Measurements from ENCODE around the gene SETMAR. TPM values are rescaled to one million over a fixed set of nuclear protein-coding genes. Genes with fewer than 3 reads are reported as not detected.

The SETMAR gene
- total and polyA plus RNA-seq, 2 of the 13 experiments (the other 11 are each of a cell fraction or from before 2014, with no cell fraction given), result 7.0 to 16.7 TPM

GRCh38 chr3:4303187-4304123 lies at the start of gene SETMAR (continued):
- TF ChIP-seq ZNF891 (CRISPR knock-in tag; IDR thresholded peaks at IDR 0.05) (peak; percentile 86), ZNF549 (CRISPR knock-in tag; IDR thresholded peaks at IDR 0.05) (no peak), ZNF558 (CRISPR knock-in tag; IDR thresholded peaks at IDR 0.05; ENCODE audit: borderline replicate concordance) (0 out of 2 replicates have a peak, but pooled peaks have one; percentile 9), CREB3 (CRISPR knock-in tag; IDR thresholded peaks at IDR 0.05) (peak; percentile 65; the same call in 1 of the 2 replicates), ZNF24 (IDR thresholded peaks at IDR 0.05) (no peak), POLR2AphosphoS5 (IDR thresholded peaks at IDR 0.05; ENCODE audit: low read depth, low read length) (peak; percentile 76), ZNF749 (CRISPR knock-in tag; IDR thresholded peaks at IDR 0.05; ENCODE audit: borderline replicate concordance) (peak; percentile 41; the same call in 1 of the 2 replicates), IRF2 (CRISPR knock-in tag; IDR thresholded peaks at IDR 0.05) (peak; percentile 80), HMGXB4 (CRISPR knock-in tag; IDR thresholded peaks at IDR 0.05; ENCODE audit: borderline replicate concordance in 1 of 2, low read depth in 1 of 2) (peak; percentile 10 to 54; a peak in 1 of 4 replicates), ZNF605 (CRISPR knock-in tag; IDR thresholded peaks at IDR 0.05) (peak; percentile 65; the same call in 1 of the 2 replicates), ZNF329 (CRISPR knock-in tag; IDR thresholded peaks at IDR 0.05; ENCODE audit: low read depth) (peak; percentile 74), ZNF777 (CRISPR knock-in tag; IDR thresholded peaks at IDR 0.05) (peak; percentile 59; the same call in 1 of the 2 replicates), SUZ12 (IDR thresholded peaks at IDR 0.05; ENCODE audit: low read depth, low read length) (peak; percentile 92), HHEX (CRISPR knock-in tag; IDR thresholded peaks at IDR 0.05) (0 out of 2 replicates have a peak, but pooled peaks have one; percentile 17), FOXA3 (CRISPR knock-in tag; IDR thresholded peaks at IDR 0.05) (0 out of 2 replicates have a peak, but pooled peaks have one; percentile 6), RAD21 (CRISPR knock-in tag; IDR thresholded peaks at IDR 0.05) (0 out of 2 replicates have a peak, but pooled peaks have one; percentile 18), ZNF576 (CRISPR knock-in tag; IDR thresholded peaks at IDR 0.05) (0 out of 2 replicates have a peak, but pooled peaks have one; percentile 32), POGK (CRISPR knock-in tag; conservative IDR thresholded peaks at IDR 0.05) (peak; percentile 45; the same call in 1 of the 2 replicates), RBAK (CRISPR knock-in tag; IDR thresholded peaks at IDR 0.05) (peak; percentile 13; the same call in 1 of the 2 replicates), GMEB2 (CRISPR knock-in tag; IDR thresholded peaks at IDR 0.05; ENCODE audit: low read depth) (0 out of 2 replicates have a peak, but pooled peaks have one; percentile 31), THAP8 (CRISPR knock-in tag; IDR thresholded peaks at IDR 0.05; ENCODE audit: borderline replicate concordance) (no peak)
